ENCODE data around the gene WNK3. TPM values are rescaled to one million over a fixed set of nuclear protein-coding genes. Genes with fewer than 3 reads are reported as not detected.

Gene WNK3
- total RNA-seq, 1 donor from 2014 or later = 18.5 TPM

GRCh38 chrX:54301516-54301915 is 56.3 kb downstream of the WNK3 start:
- peaks cover 6% of the 10 kb centered on the region for H3K36me3 Mint-ChIP-seq
- H3K27ac Mint-ChIP-seq = no peak overlapping the region
- no peak for TF ChIP-seq CTCF (conservative IDR thresholded peaks at IDR 0.05)
- peaks cover 5% of the 10 kb centered on the region for H3K9me3 Mint-ChIP-seq
- no peak for DNase-seq (ENCODE audit: extremely low spot score, unreplicated experiment)
- no peaks in the 10 kb centered on the region for H3K4me1 Mint-ChIP-seq (ENCODE audit: unreplicated experiment)
- no peak overlapping the region for H3K4me3 Mint-ChIP-seq
- no peaks in the 10 kb centered on the region for H3K27me3 Mint-ChIP-seq

GRCh38 chrX:54294306-54294705 is 63.5 kb downstream of the WNK3 start:
- no peak overlapping the region for H3K27ac Mint-ChIP-seq
- no peaks in the 10 kb centered on the region for H3K27me3 Mint-ChIP-seq

GRCh38 chrX:54292755-54293154 is 65.1 kb downstream of the WNK3 start:
- Mint-ChIP-seq H3K36me3 (no peaks in the 10 kb centered on the region), H3K4me3 (no peak overlapping the region), H3K27ac (no peak overlapping the region), H3K4me1 (ENCODE audit: unreplicated experiment) (no peaks in the 10 kb centered on the region), H3K27me3 (no peaks in the 10 kb centered on the region), H3K9me3 (no peaks in the 10 kb centered on the region)
- no peak for TF ChIP-seq CTCF (conservative IDR thresholded peaks at IDR 0.05)
- DNase-seq (ENCODE audit: extremely low spot score, unreplicated experiment) = no peak

More at GRCh38 chrX:54294306-54294705, 63.5 kb downstream of the WNK3 start:
- no peak for DNase-seq (ENCODE audit: extremely low spot score, unreplicated experiment)
- H3K4me1 Mint-ChIP-seq (ENCODE audit: unreplicated experiment) = no peaks in the 10 kb centered on the region
- TF ChIP-seq CTCF (conservative IDR thresholded peaks at IDR 0.05) = no peak
- no peak overlapping the region for H3K4me3 Mint-ChIP-seq
- no peaks in the 10 kb centered on the region for H3K36me3 Mint-ChIP-seq
- no peaks in the 10 kb centered on the region for H3K9me3 Mint-ChIP-seq

- no peak overlapping the region for H3K27ac Mint-ChIP-seq
- no peaks in the 10 kb centered on the region for H3K9me3 Mint-ChIP-seq
- H3K4me1 Mint-ChIP-seq (ENCODE audit: unreplicated experiment) = no peaks in the 10 kb centered on the region
- H3K36me3 Mint-ChIP-seq = no peaks in the 10 kb centered on the region
- no peak for DNase-seq (ENCODE audit: extremely low spot score, unreplicated experiment)
- TF ChIP-seq CTCF (conservative IDR thresholded peaks at IDR 0.05) = no peak
- H3K4me3 Mint-ChIP-seq = no peak overlapping the region
- no peaks in the 10 kb centered on the region for H3K27me3 Mint-ChIP-seq
Measured at GRCh38 chrX:54291758-54292157, 66.1 kb downstream of the WNK3 start.

- DNase-seq (ENCODE audit: extremely low spot score, unreplicated experiment) = no peak
- Mint-ChIP-seq H3K4me3 (no peak overlapping the region), H3K9me3 (no peaks in the 10 kb centered on the region), H3K4me1 (ENCODE audit: unreplicated experiment) (no peaks in the 10 kb centered on the region), H3K27ac (no peak overlapping the region), H3K36me3 (peaks cover under 1% of the 10 kb centered on the region), H3K27me3 (no peaks in the 10 kb centered on the region)
- no peak for TF ChIP-seq CTCF (conservative IDR thresholded peaks at IDR 0.05)
Measured at GRCh38 chrX:54288968-54289367, 68.9 kb downstream of the WNK3 start.

GRCh38 chrX:54288277-54288676 is 69.6 kb downstream of the WNK3 start:
- TF ChIP-seq CTCF (conservative IDR thresholded peaks at IDR 0.05) = no peak
- Mint-ChIP-seq H3K27me3 (no peaks in the 10 kb centered on the region), H3K27ac (no peak overlapping the region), H3K4me3 (no peak overlapping the region), H3K4me1 (ENCODE audit: unreplicated experiment) (no peaks in the 10 kb centered on the region), H3K9me3 (no peaks in the 10 kb centered on the region), H3K36me3 (peaks cover 3% of the 10 kb centered on the region)
- DNase-seq (ENCODE audit: extremely low spot score, unreplicated experiment) = no peak

Measured in type B pancreatic cell (in vitro differentiated cells).